Mammary epithelial cell (primary cell): ENCODE data around the gene CA10.

Experiments
- CTCF ChIP-seq, 2 donors: IDR thresholded peaks in 1 of 2; conservative IDR thresholded peaks in 1 of 2; 2 replicates each; pipeline ENCODE4 v1.5.1; 2011 to 2012; ENCODE audit warnings: inconsistent platforms in 2 of 2, low read length in 2 of 2, mild to moderate bottlenecking in 2 of 2, control low read depth in 1 of 2, low read depth in 1 of 2; ENCODE audit not compliant: insufficient read depth in 1 of 2; ENCODE audit errors: extremely low read depth in 1 of 2
- EZH2 ChIP-seq: IDR thresholded peaks from 2 replicates; pipeline ENCODE4 v1.6.1; 2012; ENCODE audit warnings: low read length, inconsistent platforms, borderline replicate concordance

GRCh38 chr17:51846566-51846965, 311.9 kb downstream of the CA10 start:
- no peak for TF ChIP-seq CTCF (conservative IDR thresholded peaks at IDR 0.05 in 1 of 2, IDR thresholded peaks at IDR 0.05 in 1 of 2; ENCODE audit: extremely low read depth in 1 of 2, insufficient read depth in 1 of 2, low read depth in 1 of 2, low read length in 2 of 2)
- TF ChIP-seq EZH2: no peak
